DOHH2 (cell line): ENCODE measurements around the gene ZIC4.

Source experiments
- H3F3A ChIP-seq: fragments of 200-600 bp; sonication (generic), shearing (Covaris generic); 2 replicates; pipeline ENCODE4 v1.6.0; 2016; ENCODE audit warnings: antibody characterized with exemption, mild to moderate bottlenecking; ENCODE audit not compliant: control insufficient read depth, insufficient read depth
- H3K27ac ChIP-seq: fragments of 200-600 bp; sonication (generic); 2 replicates; pipeline ENCODE4 v1.5.1; 2014; ENCODE audit warnings: low read depth, mild to moderate bottlenecking, low read length, moderate library complexity
- H3K27me3 ChIP-seq: fragments of 200-600 bp; sonication (generic); 2 replicates; pipeline ENCODE4 v1.6.1; 2014; ENCODE audit warnings: mild to moderate bottlenecking, low read length, mixed read lengths; ENCODE audit not compliant: control insufficient read depth
- H3K36me3 ChIP-seq: fragments of 200-600 bp; sonication (generic); 2 replicates; pipeline ENCODE4 v1.6.1; 2014; ENCODE audit warnings: mild to moderate bottlenecking, low read length, moderate library complexity, mixed read lengths; ENCODE audit not compliant: control insufficient read depth
- H3K4me1 ChIP-seq: fragments of 200-600 bp; sonication (generic); 2 replicates; pipeline ENCODE4 v1.6.1; 2014; ENCODE audit warnings: mild to moderate bottlenecking, low read length, mixed read lengths; ENCODE audit not compliant: control insufficient read depth
- H3K4me2 ChIP-seq: fragments of 200-600 bp; sonication (generic); 2 replicates; pipeline ENCODE4 v1.6.0; 2014; ENCODE audit warnings: mild to moderate bottlenecking, low read length, moderate library complexity
- H3K4me3 ChIP-seq: fragments of 200-600 bp; sonication (generic); 2 replicates; pipeline ENCODE4 v1.5.1; 2014; ENCODE audit warnings: mild to moderate bottlenecking, low read length, mixed read lengths
- H3K79me2 ChIP-seq: fragments of 200-600 bp; sonication (generic); 2 replicates; pipeline ENCODE4 v1.6.1; 2014; ENCODE audit warnings: mild to moderate bottlenecking, low read length, mixed read lengths; ENCODE audit not compliant: control insufficient read depth
- H3K9me2 ChIP-seq: fragments of 200-600 bp; sonication (generic); replicated peaks from 2 replicates; pipeline ENCODE4 v1.6.1; 2014; ENCODE audit warnings: mild to moderate bottlenecking, low read length, mixed read lengths; ENCODE audit not compliant: control insufficient read depth
- H3K9me3 ChIP-seq: fragments of 200-600 bp; sonication (generic); 2 replicates; pipeline ENCODE4 v1.6.1; 2014; ENCODE audit warnings: antibody characterized with exemption, low read length, mixed read lengths; ENCODE audit not compliant: control insufficient read depth, insufficient read depth
- H4K20me1 ChIP-seq: fragments of 200-600 bp; sonication (generic); 2 replicates; pipeline ENCODE4 v1.6.0; 2014; ENCODE audit warnings: low read depth, mild to moderate bottlenecking, antibody characterized with exemption, low read length, moderate library complexity; ENCODE audit not compliant: control insufficient read depth, insufficient read depth
- CTCF ChIP-seq: fragments of 200-600 bp; sonication (generic); IDR thresholded peaks from one replicate; pipeline ENCODE4 v1.5.1; 2014; ENCODE audit warnings: antibody characterized with exemption, mild to moderate bottlenecking, low read depth, low read length; ENCODE audit not compliant: poor library complexity, severe bottlenecking
- EZH2phosphoT487 ChIP-seq: fragments of 200-600 bp; sonication (generic); IDR thresholded peaks from 2 replicates; pipeline ENCODE4 v1.6.1; 2017; ENCODE audit warnings: borderline replicate concordance, mild to moderate bottlenecking, antibody characterized with exemption, low read length, moderate library complexity, mixed read lengths

The ZIC4 gene

GRCh38 chr3:147417551-147418295 lies 11.4 kb upstream of the ZIC4 start:
- Histone ChIP-seq H3K4me3 (no peak overlapping the region), H3F3A (no peaks in the 10 kb centered on the region), H3K27ac (no peak overlapping the region), H3K79me2 (no peaks in the 10 kb centered on the region), H3K9me2 (no peaks in the 10 kb centered on the region), H3K27me3 (no peaks in the 10 kb centered on the region), H3K4me2 (no peak overlapping the region), H3K4me1 (no peaks in the 10 kb centered on the region), H4K20me1 (no peaks in the 10 kb centered on the region), H3K9me3 (peaks cover 4% of the 10 kb centered on the region; the same call in 1 of the 2 replicates), H3K36me3 (no peaks in the 10 kb centered on the region)
- TF ChIP-seq EZH2phosphoT487: no peak

- Histone ChIP-seq H3K36me3 (no peaks in the 10 kb centered on the region), H3K27ac (no peak overlapping the region), H3F3A (no peaks in the 10 kb centered on the region), H4K20me1 (no peaks in the 10 kb centered on the region), H3K79me2 (no peaks in the 10 kb centered on the region), H3K4me1 (no peaks in the 10 kb centered on the region), H3K9me2 (no peaks in the 10 kb centered on the region), H3K4me2 (no peak overlapping the region), H3K9me3 (peaks cover 4% of the 10 kb centered on the region; the same call in 1 of the 2 replicates), H3K4me3 (no peak overlapping the region), H3K27me3 (no peaks in the 10 kb centered on the region)
- no peak for TF ChIP-seq EZH2phosphoT487
- no peak for TF ChIP-seq CTCF
Observed at GRCh38 chr3:147416931-147417330, 10.6 kb upstream of the ZIC4 start.

- no peak overlapping the region for H3K27ac ChIP-seq
- no peak overlapping the region for H3K4me3 ChIP-seq
- H3K4me1 ChIP-seq: no peaks in the 10 kb centered on the region
- H3K9me2 ChIP-seq: no peaks in the 10 kb centered on the region
- no peaks in the 10 kb centered on the region for H3F3A ChIP-seq
- H3K36me3 ChIP-seq: no peaks in the 10 kb centered on the region
- H3K9me3 ChIP-seq: peaks cover 6% of the 10 kb centered on the region; the same call in 1 of the 2 replicates
- no peak overlapping the region for H3K4me2 ChIP-seq
- H3K79me2 ChIP-seq: no peaks in the 10 kb centered on the region
- no peaks in the 10 kb centered on the region for H3K27me3 ChIP-seq
- TF ChIP-seq EZH2phosphoT487 (no peak), CTCF (peak; percentile 18)
- H4K20me1 ChIP-seq: no peaks in the 10 kb centered on the region
Observed at GRCh38 chr3:147415874-147416273, 9.5 kb upstream of the ZIC4 start.

GRCh38 chr3:147415286-147415685 lies 8.9 kb upstream of the ZIC4 start:
- Histone ChIP-seq H3F3A (no peaks in the 10 kb centered on the region), H4K20me1 (no peaks in the 10 kb centered on the region), H3K9me2 (no peaks in the 10 kb centered on the region), H3K79me2 (no peaks in the 10 kb centered on the region), H3K27ac (no peak overlapping the region), H3K9me3 (peaks cover 5% of the 10 kb centered on the region; the same call in 1 of the 2 replicates), H3K36me3 (no peaks in the 10 kb centered on the region), H3K27me3 (no peaks in the 10 kb centered on the region), H3K4me1 (no peaks in the 10 kb centered on the region), H3K4me2 (no peak overlapping the region), H3K4me3 (no peak overlapping the region)
- TF ChIP-seq CTCF (no peak), EZH2phosphoT487 (no peak)
